ENCODE measurements around the gene AATK. TPM values are rescaled to one million over a fixed set of nuclear protein-coding genes. Genes with fewer than 3 reads are reported as not detected.

Gene AATK
- total and polyA plus RNA-seq, 2 experiments from 2014 or later = 0.25 to 1.6 TPM

- Histone ChIP-seq H3K4me2 (ENCODE audit: unreplicated experiment) (no peak overlapping the region), H3K27ac (no peak overlapping the region), H3K9ac (no peak overlapping the region), H3K79me2 (ENCODE audit: insufficient read depth) (no peaks in the 10 kb centered on the region), H2AFZ (no peak overlapping the region), H3K4me3 (no peak overlapping the region), H3K27me3 (replicated peaks; ENCODE audit: insufficient read depth) (peaks cover under 1% of the 10 kb centered on the region; the same call in 1 of the 2 replicates), H4K20me1 (ENCODE audit: insufficient read depth) (no peaks in the 10 kb centered on the region), H3K9me2 (ENCODE audit: insufficient read depth) (no peaks in the 10 kb centered on the region), H3K9me3 (ENCODE audit: low read depth) (no peaks in the 10 kb centered on the region), H3K36me3 (ENCODE audit: low read depth) (no peaks in the 10 kb centered on the region), H3F3A (ENCODE audit: insufficient read depth) (no peaks in the 10 kb centered on the region), H3K4me1 (ENCODE audit: insufficient read depth) (no peaks in the 10 kb centered on the region)
- no peak for DNase-seq
- TF ChIP-seq EZH2 (IDR thresholded peaks at IDR 0.05; ENCODE audit: insufficient read depth, poor library complexity, severe bottlenecking) (no peak), EZH2phosphoT487 (IDR thresholded peaks at IDR 0.05; ENCODE audit: insufficient read depth, low read depth) (no peak)
- in situ Hi-C loops (cut with MboI) = no loop called here
- WGBS, 2 experiments (ENCODE audit: low coverage in 1 of 2, low lambda C conversion rate in 2 of 2, missing lambda C conversion rate in 2 of 2) = 84 to 85% methylated on average over 12 to 15 of the region's 15 CpGs
These were observed 4.5 kb downstream of the AATK start for GRCh38 chr17:81161536-81161935.

- H3K79me2 ChIP-seq (ENCODE audit: insufficient read depth) = no peaks in the 10 kb centered on the region
- WGBS, 2 experiments (ENCODE audit: low coverage in 1 of 2, low lambda C conversion rate in 2 of 2, missing lambda C conversion rate in 2 of 2) = 72 to 73% methylated on average over 30 to 32 of the region's 32 CpGs
- H3K9me3 ChIP-seq (ENCODE audit: low read depth) = no peaks in the 10 kb centered on the region
- H3K4me3 ChIP-seq = no peak overlapping the region
- no peak overlapping the region for H3K27ac ChIP-seq
- no peaks in the 10 kb centered on the region for H3K9me2 ChIP-seq (ENCODE audit: insufficient read depth)
- no peak overlapping the region for H2AFZ ChIP-seq
- no peaks in the 10 kb centered on the region for H3K4me1 ChIP-seq (ENCODE audit: insufficient read depth)
- in situ Hi-C loops (cut with MboI) = no loop called here
- no peaks in the 10 kb centered on the region for H4K20me1 ChIP-seq (ENCODE audit: insufficient read depth)
- H3F3A ChIP-seq (ENCODE audit: insufficient read depth) = no peaks in the 10 kb centered on the region
- no peak overlapping the region for H3K4me2 ChIP-seq (ENCODE audit: unreplicated experiment)
- DNase-seq = no peak
- no peak overlapping the region for H3K9ac ChIP-seq
- TF ChIP-seq EZH2phosphoT487 (IDR thresholded peaks at IDR 0.05; ENCODE audit: insufficient read depth, low read depth) (no peak), EZH2 (IDR thresholded peaks at IDR 0.05; ENCODE audit: insufficient read depth, poor library complexity, severe bottlenecking) (no peak)
- no peaks in the 10 kb centered on the region for H3K27me3 ChIP-seq (replicated peaks; ENCODE audit: insufficient read depth)
- H3K36me3 ChIP-seq (ENCODE audit: low read depth) = no peaks in the 10 kb centered on the region
These were observed 5.1 kb downstream of the AATK start for GRCh38 chr17:81160747-81161453.

- no peaks in the 10 kb centered on the region for H3K36me3 ChIP-seq (ENCODE audit: low read depth)
- H3K9me3 ChIP-seq (ENCODE audit: low read depth) = no peaks in the 10 kb centered on the region
- no peak overlapping the region for H3K4me2 ChIP-seq (ENCODE audit: unreplicated experiment)
- no peak for DNase-seq
- H3K9me2 ChIP-seq (ENCODE audit: insufficient read depth) = no peaks in the 10 kb centered on the region
- H3K9ac ChIP-seq = no peak overlapping the region
- TF ChIP-seq EZH2phosphoT487 (IDR thresholded peaks at IDR 0.05; ENCODE audit: insufficient read depth, low read depth) (no peak), EZH2 (IDR thresholded peaks at IDR 0.05; ENCODE audit: insufficient read depth, poor library complexity, severe bottlenecking) (no peak)
- in situ Hi-C loops (cut with MboI) = no loop called here
- H4K20me1 ChIP-seq (ENCODE audit: insufficient read depth) = no peaks in the 10 kb centered on the region
- no peak overlapping the region for H3K27ac ChIP-seq
- H3K27me3 ChIP-seq (replicated peaks; ENCODE audit: insufficient read depth) = no peaks in the 10 kb centered on the region
- no peak overlapping the region for H3K4me3 ChIP-seq
- no peaks in the 10 kb centered on the region for H3K4me1 ChIP-seq (ENCODE audit: insufficient read depth)
- no peaks in the 10 kb centered on the region for H3K79me2 ChIP-seq (ENCODE audit: insufficient read depth)
- no peak overlapping the region for H2AFZ ChIP-seq
- H3F3A ChIP-seq (ENCODE audit: insufficient read depth) = no peaks in the 10 kb centered on the region
- 21 to 28% methylated on average over 14 to 20 of the region's 28 CpGs for WGBS, 2 experiments (ENCODE audit: low coverage in 1 of 2, low lambda C conversion rate in 2 of 2, missing lambda C conversion rate in 2 of 2)
These were observed 5.7 kb downstream of the AATK start for GRCh38 chr17:81160306-81160705.

- DNase-seq = no peak
- Histone ChIP-seq H4K20me1 (ENCODE audit: insufficient read depth) (no peaks in the 10 kb centered on the region), H3K9ac (no peak overlapping the region), H3K36me3 (ENCODE audit: low read depth) (no peaks in the 10 kb centered on the region), H3K27ac (no peak overlapping the region), H3K9me2 (ENCODE audit: insufficient read depth) (no peaks in the 10 kb centered on the region), H2AFZ (no peak overlapping the region), H3K4me2 (ENCODE audit: unreplicated experiment) (no peak overlapping the region), H3K9me3 (ENCODE audit: low read depth) (no peaks in the 10 kb centered on the region), H3K27me3 (replicated peaks; ENCODE audit: insufficient read depth) (no peaks in the 10 kb centered on the region), H3K79me2 (ENCODE audit: insufficient read depth) (no peaks in the 10 kb centered on the region), H3K4me1 (ENCODE audit: insufficient read depth) (no peaks in the 10 kb centered on the region), H3F3A (ENCODE audit: insufficient read depth) (no peaks in the 10 kb centered on the region), H3K4me3 (no peak overlapping the region)
- no peak for TF ChIP-seq EZH2phosphoT487 (IDR thresholded peaks at IDR 0.05; ENCODE audit: insufficient read depth, low read depth)
- no peak for TF ChIP-seq EZH2 (IDR thresholded peaks at IDR 0.05; ENCODE audit: insufficient read depth, poor library complexity, severe bottlenecking)
- WGBS, 2 experiments (ENCODE audit: low coverage in 1 of 2, low lambda C conversion rate in 2 of 2, missing lambda C conversion rate in 2 of 2) = 46 to 61% methylated on average over 16 to 19 of the region's 25 CpGs
- in situ Hi-C loops (cut with MboI) = no loop called here
These were observed 6.3 kb downstream of the AATK start for GRCh38 chr17:81159611-81160265.
